Loucy (cell line): ENCODE data around the gene PKD2L1.

ENCODE experiments used
- CTCF ChIP-seq: fragments of 200-600 bp; sonication (generic); conservative IDR thresholded peaks from 2 replicates; pipeline ENCODE4 v1.5.1; 2014; ENCODE audit warnings: mild to moderate bottlenecking, antibody characterized with exemption, low read length
- EZH2phosphoT487 ChIP-seq: fragments of 200-600 bp; IDR thresholded peaks from 2 replicates; pipeline ENCODE4 v1.6.1; 2018; ENCODE audit warnings: antibody characterized with exemption, mild to moderate bottlenecking, moderate library complexity, borderline replicate concordance

- TF ChIP-seq CTCF (no peak), EZH2phosphoT487 (no peak)
These were observed 29.6 kb upstream of the PKD2L1 start for GRCh38 chr10:100359529-100360150.
